HFFc6 (cell line): ENCODE results near the gene SLC5A12. TPM values are rescaled to one million over a fixed set of nuclear protein-coding genes. Genes with fewer than 3 reads are reported as not detected.

Experiments used
- DNase-seq: peaks from one replicate; pipeline ENCODE4 v3.0.0-alpha.2; 2018
- H3K27ac Mint-ChIP-seq: 2 replicates; pipeline ENCODE4 v1.8.0; 2020; ENCODE audit warnings: mild to moderate bottlenecking, mixed read lengths
- H3K27me3 Mint-ChIP-seq: 2 replicates; pipeline ENCODE4 v1.8.0; 2021; ENCODE audit warnings: mild to moderate bottlenecking, moderate library complexity, mixed read lengths; ENCODE audit not compliant: insufficient read depth
- H3K36me3 Mint-ChIP-seq: 2 replicates; pipeline ENCODE4 v1.8.0; 2021; ENCODE audit warnings: low read depth, mixed read lengths
- H3K4me1 Mint-ChIP-seq: 2 replicates; pipeline ENCODE4 v1.8.0; 2020; ENCODE audit warnings: low read depth, mixed read lengths
- H3K4me3 Mint-ChIP-seq: 2 replicates; pipeline ENCODE4 v1.8.0; 2020; ENCODE audit warnings: mild to moderate bottlenecking, moderate library complexity, mixed read lengths
- H3K9me3 Mint-ChIP-seq: 2 replicates; pipeline ENCODE4 v1.8.0; 2020; ENCODE audit warnings: mild to moderate bottlenecking, mixed read lengths
- CTCF ChIP-seq: fragments of 200-600 bp; sonication (generic); IDR thresholded peaks from 2 replicates; pipeline ENCODE4 v1.5.0; 2021; ENCODE audit warnings: antibody characterized with exemption, mild to moderate bottlenecking
- total RNA-seq, 6 experiments: library from RNA; stranded (reverse); fragmentation: NEBNext Ultra II Directional; extraction: Animal tissue kit (Norgen Biotek cat#: 25700); gene quantifications; 2 replicates in 1 of 6; 3 replicates in 5 of 6; pipeline ENCODE4 v1.2.3, GENCODE V29; 2021

SLC5A12 gene
- total RNA-seq, 6 experiments from 2014 or later: not detected

GRCh38 chr11:26703411-26704191 is 18.3 kb downstream of the SLC5A12 start:
- Mint-ChIP-seq H3K36me3 (no peaks in the 10 kb centered on the region), H3K4me3 (no peak overlapping the region), H3K27ac (no peak overlapping the region), H3K4me1 (peaks cover 4% of the 10 kb centered on the region; the same call in 1 of the 2 replicates), H3K9me3 (no peaks in the 10 kb centered on the region), H3K27me3 (peaks cover 5% of the 10 kb centered on the region; the same call in 1 of the 2 replicates)
- TF ChIP-seq CTCF: no peak
- no peak for DNase-seq

GRCh38 chr11:26702406-26702805 is 19.5 kb downstream of the SLC5A12 start:
- H3K27me3 Mint-ChIP-seq: peaks cover 6% of the 10 kb centered on the region; the same call in 1 of the 2 replicates
- H3K9me3 Mint-ChIP-seq: no peaks in the 10 kb centered on the region
- no peaks in the 10 kb centered on the region for H3K36me3 Mint-ChIP-seq
- no peak overlapping the region for H3K4me3 Mint-ChIP-seq
- H3K4me1 Mint-ChIP-seq: peaks cover 2% of the 10 kb centered on the region; the same call in 1 of the 2 replicates
- no peak for DNase-seq
- no peak for TF ChIP-seq CTCF
- no peak overlapping the region for H3K27ac Mint-ChIP-seq

GRCh38 chr11:26700574-26701235 is 21.2 kb downstream of the SLC5A12 start:
- H3K4me1 Mint-ChIP-seq: no peaks in the 10 kb centered on the region
- H3K36me3 Mint-ChIP-seq: no peaks in the 10 kb centered on the region
- H3K9me3 Mint-ChIP-seq: no peaks in the 10 kb centered on the region
- no peak for TF ChIP-seq CTCF
- peaks cover 9% of the 10 kb centered on the region for H3K27me3 Mint-ChIP-seq
- no peak overlapping the region for H3K4me3 Mint-ChIP-seq
- H3K27ac Mint-ChIP-seq: no peak overlapping the region
- DNase-seq: no peak

- Mint-ChIP-seq H3K36me3 (no peaks in the 10 kb centered on the region), H3K27ac (no peak overlapping the region), H3K27me3 (peaks cover 8% of the 10 kb centered on the region), H3K9me3 (no peaks in the 10 kb centered on the region), H3K4me1 (no peaks in the 10 kb centered on the region), H3K4me3 (no peak overlapping the region)
- no peak for DNase-seq
- TF ChIP-seq CTCF: no peak
Measured at GRCh38 chr11:26698224-26698623, 23.6 kb downstream of the SLC5A12 start.

GRCh38 chr11:26696330-26696729 is 25.5 kb downstream of the SLC5A12 start:
- TF ChIP-seq CTCF: no peak
- Mint-ChIP-seq H3K4me3 (no peak overlapping the region), H3K36me3 (no peaks in the 10 kb centered on the region), H3K4me1 (no peaks in the 10 kb centered on the region), H3K27me3 (peaks cover 8% of the 10 kb centered on the region), H3K27ac (no peak overlapping the region), H3K9me3 (no peaks in the 10 kb centered on the region)
- no peak for DNase-seq
